ENCODE data around the gene POLR1E.

GRCh38 chr9:37485389-37486255 is at the start of gene POLR1E:
- no peak for TF ChIP-seq CTCF (IDR thresholded peaks at IDR 0.05; ENCODE audit: borderline replicate concordance, extremely low read depth, low read length, poor library complexity, severe bottlenecking)
- no peak for TF ChIP-seq EZH2 (IDR thresholded peaks at IDR 0.05; ENCODE audit: borderline replicate concordance, low read depth, low read length, severe bottlenecking)

Data from DND-41 (cell line).